Measurements from ENCODE around the gene GNB1.

Gene GNB1

DNA sequence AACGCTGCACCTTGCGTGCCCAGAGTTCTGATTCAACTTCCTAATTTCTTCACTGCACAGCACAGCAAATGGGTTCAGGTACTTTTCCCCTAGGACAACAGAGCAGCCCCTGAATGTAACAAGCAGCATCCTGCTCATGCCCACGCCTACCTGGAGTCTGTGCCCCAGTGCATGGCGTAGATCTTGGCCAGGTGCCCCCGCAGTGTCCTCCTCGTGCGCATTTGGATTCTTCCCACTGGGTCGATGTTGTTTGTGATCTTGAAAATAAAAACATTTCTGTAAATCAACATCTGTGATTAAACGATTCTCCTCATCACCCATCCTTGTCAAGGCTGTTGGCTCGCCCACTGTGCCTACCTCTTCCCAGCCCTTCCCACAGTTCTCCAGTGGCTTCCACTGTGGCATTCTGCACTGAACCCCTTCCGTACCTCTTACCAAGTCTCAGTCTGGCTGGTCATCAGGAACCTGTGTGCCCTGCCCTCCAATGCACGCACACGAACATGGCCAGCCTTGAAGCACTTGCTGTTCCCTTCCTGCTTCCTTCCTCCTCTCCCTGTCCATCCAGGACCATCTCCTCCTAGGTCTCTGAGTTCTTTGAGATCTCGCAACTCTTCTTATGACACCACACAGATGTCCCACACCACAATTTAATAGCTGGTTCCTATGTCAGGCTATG is 75.1 kb downstream of the GNB1 start:
- no peak for DNase-seq

- no peak for DNase-seq
Observed at GRCh38 chr1:1809489-1809888, 81.4 kb downstream of the GNB1 start.

- no peak for DNase-seq
Observed at GRCh38 chr1:1808206-1808605, 82.7 kb downstream of the GNB1 start.

- no peak for DNase-seq
Observed at GRCh38 chr1:1806890-1807289, 84.0 kb downstream of the GNB1 start.

DNA sequence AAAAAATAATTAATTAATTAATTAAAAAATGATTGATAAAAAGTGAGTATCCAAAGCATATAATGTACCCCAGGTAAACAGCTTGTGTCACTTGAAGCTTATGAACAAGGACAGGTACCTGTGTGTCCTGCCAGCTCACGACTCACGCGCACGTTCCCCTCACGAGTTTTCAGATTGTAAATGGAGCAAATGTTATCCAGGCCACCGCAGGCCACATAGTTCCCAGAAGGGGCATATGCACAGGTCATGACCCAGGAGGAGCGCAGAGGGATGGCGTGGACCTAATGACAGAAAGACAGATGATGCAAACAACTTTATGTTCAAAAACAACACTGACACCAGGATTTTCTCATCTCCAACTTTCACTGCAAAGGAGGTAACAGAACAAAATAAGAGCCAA is 86.6 kb downstream of the GNB1 start:
- no peak for DNase-seq

DNA sequence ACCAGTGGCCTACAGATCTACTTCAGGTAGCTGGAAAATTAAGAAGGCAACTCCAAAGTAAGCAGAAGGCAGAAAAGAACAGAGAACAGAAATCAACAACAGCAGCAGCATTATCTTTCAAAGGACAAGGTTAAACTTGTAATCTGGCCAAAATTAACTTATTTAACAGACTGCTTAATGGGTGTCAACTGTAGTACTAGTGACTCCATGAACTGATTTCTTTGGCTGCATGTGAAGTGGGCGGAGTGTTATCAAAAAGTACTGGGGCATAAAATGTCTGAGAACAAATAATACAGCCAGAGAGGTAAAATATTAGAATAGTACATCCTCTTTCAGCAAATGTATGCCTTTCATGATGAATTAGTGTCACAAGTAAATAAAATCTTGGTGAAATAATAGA is 88.0 kb downstream of the GNB1 start:
- DNase-seq = no peak

- DNase-seq = no peak
Observed at GRCh38 chr1:1799716-1800115, 91.2 kb downstream of the GNB1 start.

- DNase-seq = no peak
Observed at GRCh38 chr1:1797731-1798341, 93.1 kb downstream of the GNB1 start.

DNA sequence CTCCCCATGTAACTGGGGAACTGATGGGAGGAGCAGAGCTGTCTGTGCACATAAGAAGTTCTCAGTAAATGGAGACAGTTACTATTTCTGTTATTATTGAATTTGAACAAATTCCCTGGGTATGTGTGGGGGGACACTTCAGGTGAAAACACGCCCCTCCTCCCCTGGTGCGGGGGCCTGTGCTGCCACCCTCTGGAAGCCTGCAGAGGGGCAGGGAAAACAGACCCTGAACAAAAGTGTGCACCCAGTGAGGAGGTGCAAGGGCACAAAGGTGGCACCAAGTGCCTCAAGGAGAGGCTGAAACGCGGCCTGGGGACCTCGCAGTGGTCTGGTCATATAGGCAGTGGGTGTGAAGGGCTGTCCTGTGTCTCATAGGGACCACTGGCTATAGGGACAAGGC is 94.4 kb downstream of the GNB1 start:
- no peak for DNase-seq

DNA sequence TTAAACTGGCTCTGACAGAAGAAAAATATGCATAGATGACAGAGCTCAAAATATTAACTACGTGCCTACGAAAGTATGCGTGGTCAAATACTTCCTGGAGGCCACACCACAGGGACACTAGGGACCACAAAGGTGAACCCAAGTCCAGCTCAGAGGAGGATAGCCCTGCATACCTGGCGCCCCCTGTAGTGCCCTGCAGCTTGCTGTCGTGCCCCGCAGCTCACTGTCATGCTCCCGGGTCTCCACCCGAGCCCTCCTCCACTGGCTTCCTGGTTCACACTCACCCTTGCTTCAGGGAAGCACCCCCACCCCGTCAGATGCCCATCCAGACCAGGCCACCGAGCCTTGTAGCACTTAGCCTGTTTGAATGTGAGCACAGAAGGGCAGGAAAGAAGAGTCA is 95.9 kb downstream of the GNB1 start:
- no peak for DNase-seq

DNA sequence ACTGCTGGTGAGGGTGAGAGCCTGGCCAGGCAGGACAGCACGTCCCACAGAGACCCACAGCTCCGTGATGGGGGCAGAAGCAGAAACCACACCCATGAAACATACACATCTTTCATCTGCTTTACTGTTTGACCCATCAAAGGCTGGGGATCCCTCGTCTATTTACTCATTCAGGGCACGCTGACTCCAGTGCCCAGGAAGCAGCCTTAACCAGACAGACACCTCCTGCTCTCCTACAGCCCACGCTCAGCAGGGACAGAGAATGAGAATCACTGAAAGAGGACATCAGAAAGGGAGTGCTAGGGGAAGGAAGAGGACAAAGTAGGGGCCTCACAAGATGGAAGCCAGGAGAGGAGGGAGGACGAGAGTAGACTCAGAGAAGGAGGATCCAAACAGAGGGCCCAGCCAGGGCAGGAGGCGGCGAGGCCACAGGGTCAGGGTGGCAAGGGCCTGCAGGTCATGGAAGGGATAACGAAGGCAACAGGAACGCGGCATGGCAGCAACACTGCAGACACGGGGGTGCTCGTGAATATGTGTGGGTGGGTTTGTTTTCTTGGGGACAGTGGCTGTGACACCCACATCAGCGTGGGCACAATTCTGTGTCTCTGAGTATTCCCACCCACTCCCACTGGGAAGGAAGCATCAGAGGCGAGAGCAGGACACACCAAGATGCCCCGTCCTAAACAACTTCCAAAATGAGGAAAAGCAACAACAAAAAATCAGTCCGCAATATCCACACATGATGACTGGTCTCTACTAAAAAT is 97.2 kb downstream of the GNB1 start:
- no peak for DNase-seq

DNA sequence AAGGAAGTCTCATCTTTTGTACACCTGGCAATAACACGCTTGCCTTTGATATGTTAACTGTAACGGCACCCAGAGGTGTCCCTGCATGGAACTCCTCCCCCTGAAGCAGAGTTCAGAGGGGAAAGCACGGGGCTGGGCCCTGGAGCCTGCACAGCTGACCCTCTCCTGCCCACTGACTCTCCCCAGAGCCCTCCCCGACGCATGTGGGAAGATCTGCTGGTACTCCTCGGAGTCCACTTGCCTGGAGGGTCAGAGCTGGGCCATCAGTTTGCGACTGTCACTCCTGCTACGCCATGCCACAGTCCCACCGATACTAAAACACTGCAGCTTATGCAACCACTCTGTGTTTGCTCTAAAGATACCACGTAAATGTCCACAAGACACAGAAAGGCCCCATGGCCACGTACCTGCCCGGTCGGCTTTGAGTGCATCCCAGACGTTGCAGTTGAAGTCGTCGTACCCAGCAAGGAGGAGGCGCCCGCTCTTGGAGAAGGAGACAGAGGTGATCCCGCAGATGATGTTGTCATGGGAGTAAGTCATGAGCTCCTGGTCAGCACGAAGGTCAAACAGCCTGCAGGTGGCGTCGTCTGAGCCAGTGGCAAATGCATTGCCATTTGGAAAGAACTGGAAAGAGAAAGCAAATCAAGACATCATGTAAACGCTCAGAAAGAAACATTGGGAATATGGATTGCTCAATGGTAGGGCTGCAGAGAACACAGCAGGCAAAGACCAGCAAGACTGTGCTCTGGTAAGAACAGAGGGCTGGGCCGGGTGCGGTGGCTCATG is 102.0 kb downstream of the GNB1 start:
- DNase-seq = no peak

DNA sequence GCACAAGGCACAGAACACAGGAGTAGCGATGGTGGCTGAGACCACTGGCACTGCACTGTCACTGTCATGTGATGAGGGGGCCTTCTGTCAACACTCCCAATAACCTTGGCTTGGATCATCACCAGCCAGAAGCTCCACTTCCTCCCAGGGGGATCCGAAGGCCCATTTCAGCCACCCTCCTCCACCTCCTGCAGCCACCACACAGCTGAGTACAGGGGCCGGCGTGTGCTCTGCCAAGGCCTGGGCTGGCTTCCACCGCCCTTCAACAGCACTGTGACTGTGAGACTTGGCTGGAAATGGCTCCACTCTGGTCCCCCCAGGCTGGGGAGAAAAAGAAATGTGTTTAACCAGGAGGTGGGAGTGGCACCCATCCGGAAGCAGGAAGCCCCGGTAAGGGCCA is 102.8 kb downstream of the GNB1 start:
- DNase-seq = no peak

DNA sequence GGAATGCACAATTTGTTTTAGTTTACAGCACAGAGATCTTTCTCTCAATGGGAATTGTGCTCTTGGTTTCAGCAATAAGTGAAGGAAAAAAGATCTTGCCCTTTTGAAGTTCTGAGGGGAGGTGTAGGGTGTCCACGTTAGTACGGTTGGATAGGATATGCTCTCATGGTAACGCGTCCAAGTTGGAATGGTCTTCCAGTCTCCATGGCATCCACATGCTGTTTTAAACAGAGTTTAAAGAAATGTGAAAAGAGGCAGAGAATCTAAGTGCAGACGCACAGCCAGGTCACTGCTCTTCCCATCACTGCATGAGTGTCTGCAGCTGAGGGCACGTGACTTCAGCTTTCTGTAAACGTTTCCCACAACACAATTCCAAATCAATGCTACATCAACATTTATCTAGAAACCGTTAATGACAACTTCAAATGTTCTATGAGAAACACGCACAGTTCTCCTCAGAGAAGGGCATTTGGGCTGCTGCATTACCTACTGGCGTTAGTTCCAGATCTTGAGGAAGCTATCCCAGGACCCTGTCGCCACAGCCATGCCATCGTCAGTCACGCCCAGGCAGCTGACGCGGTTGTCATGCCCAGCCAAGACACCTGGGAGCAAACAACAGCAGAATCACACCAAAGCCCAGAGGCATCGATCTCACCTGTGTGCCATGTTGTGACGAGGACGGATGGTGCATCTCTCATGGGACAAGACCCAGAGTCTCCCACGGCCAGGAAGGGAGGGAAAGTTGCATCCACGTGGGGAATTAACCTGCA is 103.9 kb downstream of the GNB1 start:
- DNase-seq = no peak

- DNase-seq = no peak
Observed at GRCh38 chr1:1785666-1786065, 105.2 kb downstream of the GNB1 start.

DNA sequence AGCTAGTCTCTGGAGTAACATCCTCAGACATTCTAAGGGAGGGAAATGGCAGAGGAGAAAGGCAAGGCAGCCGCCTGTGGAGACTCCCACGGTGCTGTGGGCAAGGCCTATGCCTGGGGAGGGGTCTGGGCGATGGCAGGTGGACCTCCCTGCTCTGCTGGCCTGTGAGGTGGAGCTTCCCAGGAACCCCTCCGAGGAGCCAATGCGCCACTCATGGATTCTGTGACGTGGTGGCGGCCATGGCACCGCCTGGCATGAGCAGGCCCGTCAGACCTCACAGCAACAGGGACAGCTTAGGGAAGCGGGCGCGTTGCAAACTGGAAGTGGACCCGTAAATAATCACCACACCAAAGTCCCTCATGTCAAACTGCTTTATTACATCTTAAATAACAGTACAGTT is 106.0 kb downstream of the GNB1 start:
- DNase-seq = no peak

- no peak for DNase-seq
Observed at GRCh38 chr1:1783320-1783719, 107.6 kb downstream of the GNB1 start.

DNA sequence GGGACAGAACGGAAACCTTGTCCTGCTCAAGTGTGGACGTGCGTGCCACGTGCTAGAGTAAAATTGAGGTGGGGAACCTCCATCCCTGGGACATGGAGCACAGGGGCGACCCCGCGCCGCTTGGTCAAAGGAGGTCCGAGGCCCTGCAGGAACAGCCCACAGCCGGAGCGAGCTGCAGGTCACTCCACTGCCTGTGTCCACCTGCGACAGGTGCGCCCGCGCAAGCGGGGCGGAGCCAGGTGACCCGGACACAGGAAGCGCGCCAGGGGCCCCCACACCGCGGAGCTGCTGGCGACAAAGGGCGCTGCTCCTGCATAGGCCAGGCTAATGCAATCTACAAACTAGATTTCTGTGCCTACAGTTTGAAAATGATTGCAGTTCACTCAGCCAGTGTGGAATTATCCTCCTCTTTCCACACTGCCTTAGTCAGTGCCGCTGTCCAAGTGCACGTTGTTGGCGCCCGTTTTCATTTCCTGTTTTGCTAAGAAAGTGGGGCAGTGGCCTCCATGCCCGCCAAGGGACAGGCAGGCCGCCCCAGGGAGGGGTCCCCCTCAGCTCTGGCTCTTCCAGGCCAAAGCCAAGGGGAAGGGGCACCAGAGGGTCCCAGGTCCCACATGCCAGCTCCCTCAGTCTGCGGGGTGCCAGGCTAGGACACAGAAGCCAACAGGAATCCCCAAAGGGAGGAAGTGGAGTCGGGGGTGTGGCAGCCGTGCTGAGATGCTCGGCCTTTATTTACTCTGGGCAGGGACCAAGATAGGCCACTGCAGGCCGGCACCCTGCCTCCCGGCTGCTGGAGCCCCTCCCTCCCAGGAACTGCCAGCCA is 108.3 kb downstream of the GNB1 start:
- DNase-seq = no peak

GRCh38 chr1:1781526-1781903 is 109.4 kb downstream of the GNB1 start:
- DNase-seq = no peak

GRCh38 chr1:1780598-1781525 is 110.0 kb downstream of the GNB1 start:
- DNase-seq = no peak
